GM23338 (cell line): ENCODE results near the gene TRAPPC2. TPM values are rescaled to one million over a fixed set of nuclear protein-coding genes. Genes with fewer than 3 reads are reported as not detected.

Experiments
- ATAC-seq: fragments of 200-7000 bp; cut with Tn5 transposase; 3 replicates; pipeline ENCODE4 v1.9.1; 2020
- DNase-seq: peaks from one replicate; pipeline ENCODE4 v3.0.0-alpha.2; 2015; ENCODE audit warnings: low spot score
- H2AFZ ChIP-seq: fragments of 200-600 bp; sonication (generic); 2 replicates; pipeline ENCODE4 v1.8.0; 2016; ENCODE audit warnings: antibody characterized with exemption, mild to moderate bottlenecking, moderate library complexity
- H3F3A ChIP-seq: fragments of 200-600 bp; sonication (generic); replicated peaks from 2 replicates; pipeline ENCODE4 v1.8.0; 2017; ENCODE audit warnings: antibody characterized with exemption, mixed run types, low read depth
- H3K27ac ChIP-seq: fragments of 200-600 bp; sonication (generic); 2 replicates; pipeline ENCODE4 v1.6.1; 2016; ENCODE audit warnings: low read depth
- H3K27me3 ChIP-seq: fragments of 200-600 bp; sonication (generic); 2 replicates; pipeline ENCODE4 v1.8.0; 2016; ENCODE audit warnings: mild to moderate bottlenecking, mixed run types, moderate library complexity; ENCODE audit not compliant: insufficient read depth
- H3K36me3 ChIP-seq: fragments of 200-600 bp; sonication (generic); 2 replicates; pipeline ENCODE4 v1.8.0; 2016; ENCODE audit warnings: mild to moderate bottlenecking; ENCODE audit not compliant: insufficient read depth
- H3K4me1 ChIP-seq: fragments of 200-600 bp; sonication (generic); 2 replicates; pipeline ENCODE4 v1.8.0; 2016; ENCODE audit warnings: mild to moderate bottlenecking, moderate library complexity; ENCODE audit not compliant: insufficient read depth
- H3K4me2 ChIP-seq: fragments of 200-600 bp; sonication (generic); 2 replicates; pipeline ENCODE4 v1.7.1; 2017; ENCODE audit warnings: mixed run types
- H3K4me3 ChIP-seq: fragments of 200-600 bp; sonication (generic); 2 replicates; pipeline ENCODE4 v1.6.1; 2016; ENCODE audit warnings: mixed run types
- H3K79me2 ChIP-seq: fragments of 200-600 bp; sonication (generic); replicated peaks from 2 replicates; pipeline ENCODE4 v1.8.0; 2017; ENCODE audit warnings: mild to moderate bottlenecking; ENCODE audit not compliant: insufficient read depth
- H3K9me2 ChIP-seq: fragments of 200-600 bp; sonication (generic); 2 replicates; pipeline ENCODE4 v1.8.0; 2017; ENCODE audit not compliant: insufficient read depth
- H4K20me1 ChIP-seq: fragments of 200-600 bp; sonication (generic); replicated peaks from 2 replicates; pipeline ENCODE4 v1.8.0; 2017; ENCODE audit warnings: mild to moderate bottlenecking; ENCODE audit not compliant: insufficient read depth
- H3K27ac Mint-ChIP-seq: 2 replicates; pipeline ENCODE4 v1.8.0; 2020; ENCODE audit warnings: inconsistent platforms, mild to moderate bottlenecking, moderate library complexity, mixed read lengths
- H3K27me3 Mint-ChIP-seq: 3 replicates; pipeline ENCODE4 v1.8.0; 2022; ENCODE audit warnings: low read depth, mild to moderate bottlenecking, moderate library complexity, mixed read lengths, inconsistent platforms; ENCODE audit not compliant: insufficient read depth, poor library complexity
- H3K36me3 Mint-ChIP-seq: 3 replicates; pipeline ENCODE4 v1.8.0; 2021; ENCODE audit warnings: low read depth, mild to moderate bottlenecking, inconsistent platforms, moderate library complexity, mixed read lengths
- H3K4me1 Mint-ChIP-seq: 3 replicates; pipeline ENCODE4 v1.8.0; 2020; ENCODE audit warnings: mild to moderate bottlenecking, inconsistent platforms, mixed read lengths
- H3K4me3 Mint-ChIP-seq: 3 replicates; pipeline ENCODE4 v1.8.0; 2021; ENCODE audit warnings: moderate library complexity, mild to moderate bottlenecking, inconsistent platforms, mixed read lengths
- H3K9me3 Mint-ChIP-seq: 3 replicates; pipeline ENCODE4 v1.8.0; 2020; ENCODE audit warnings: moderate library complexity, mild to moderate bottlenecking, inconsistent platforms, mixed read lengths
- CREB1 ChIP-seq: fragments of 250-450 bp; sonication (Bioruptor Pico); IDR thresholded peaks from 2 replicates; pipeline ENCODE4 v1.5.0; 2020; ENCODE audit warnings: low read depth, mild to moderate bottlenecking, moderate library complexity
- ETS1 ChIP-seq: IDR thresholded peaks from 2 replicates; pipeline ENCODE4 v1.6.1; 2016; ENCODE audit warnings: antibody characterized with exemption
- EZH2 ChIP-seq: fragments of 200-600 bp; sonication (generic); IDR thresholded peaks from one replicate; pipeline ENCODE4 v1.8.0; 2017; ENCODE audit warnings: antibody characterized with exemption, mild to moderate bottlenecking, low read depth; ENCODE audit not compliant: unreplicated experiment
- EZH2phosphoT487 ChIP-seq: fragments of 200-600 bp; sonication (generic); IDR thresholded peaks from one replicate; pipeline ENCODE4 v1.8.1; 2018; ENCODE audit warnings: antibody characterized with exemption; ENCODE audit not compliant: unreplicated experiment
- JUNB ChIP-seq: IDR thresholded peaks from one replicate; pipeline ENCODE4 v1.6.1; 2016; ENCODE audit warnings: antibody characterized with exemption; ENCODE audit not compliant: unreplicated experiment
- NANOG ChIP-seq: IDR thresholded peaks from 2 replicates; pipeline ENCODE4 v1.6.1; 2016; ENCODE audit warnings: antibody characterized with exemption, borderline replicate concordance
- POLR2AphosphoS5 ChIP-seq: IDR thresholded peaks from 2 replicates; pipeline ENCODE4 v1.6.1; 2016; ENCODE audit warnings: antibody characterized with exemption, low read depth
- STAT1 ChIP-seq: IDR thresholded peaks from one replicate; pipeline ENCODE4 v1.6.1; 2016; ENCODE audit warnings: antibody characterized with exemption; ENCODE audit not compliant: unreplicated experiment
- ZNF114 ChIP-seq: fragments of 250-450 bp; sonication (Bioruptor Pico); IDR thresholded peaks from 2 replicates; pipeline ENCODE4 v1.5.0; 2020; ENCODE audit warnings: mild to moderate bottlenecking, moderate library complexity
- polyA plus RNA-seq: library from polyadenylated mRNA; unstranded; fragments of >200 nt; fragmentation: Nextera tagmentation; extraction: Ambion mirVana; gene quantifications from 2 replicates; pipeline ENCODE4 v1.2.1, GENCODE V29; 2016
- total RNA-seq: library from RNA; depleted of rRNA; stranded (reverse); fragments of >200 nt; shearing (Covaris generic); gene quantifications from 2 replicates; pipeline ENCODE4 v1.2.3, GENCODE V29; 2014

TRAPPC2 gene
- total and polyA plus RNA-seq, 2 experiments from 2014 or later: 11.7 to 14.6 TPM

- TF ChIP-seq NANOG (no peak), ZNF114 (CRISPR knock-in tag) (no peak), EZH2phosphoT487 (no peak), POLR2AphosphoS5 (peak; percentile 87)
- Histone ChIP-seq H3K27me3 (peaks cover 10% of the 10 kb centered on the region; the same call in 1 of the 2 replicates), H4K20me1 (peaks cover 9% of the 10 kb centered on the region), H3K79me2 (peaks cover 49% of the 10 kb centered on the region), H3K9me2 (no peaks in the 10 kb centered on the region), H3K27ac (0 out of 2 replicates have a peak within 1 kb of the TSS, but pooled peaks have one; percentile 32), H3F3A (no peaks in the 10 kb centered on the region), H3K4me1 (peaks cover 26% of the 10 kb centered on the region), H3K4me3 (peak within 1 kb of the TSS; percentile 76), H3K4me2 (peak within 1 kb of the TSS; percentile 92), H2AFZ (peak within 1 kb of the TSS; percentile 69; the same call in 1 of the 2 replicates), H3K36me3 (no peaks in the 10 kb centered on the region)
- no peaks in the 10 kb centered on the region for H3K9me3 Mint-ChIP-seq
- H3K27ac Mint-ChIP-seq: peak within 1 kb of the TSS; percentile 85
- H3K4me1 Mint-ChIP-seq: peaks cover 30% of the 10 kb centered on the region
- peak; percentile 94 for ATAC-seq
- H3K27me3 Mint-ChIP-seq: peaks cover 5% of the 10 kb centered on the region
- no peaks in the 10 kb centered on the region; the same call in 1 of the 3 replicates for H3K36me3 Mint-ChIP-seq
- peak; percentile 79 for DNase-seq
- H3K4me3 Mint-ChIP-seq: peak within 1 kb of the TSS; percentile 91
Measured at GRCh38 chrX:13688958-13689740, 45.3 kb downstream of the TRAPPC2 start, which contains the start of gene RAB9A. Gene RAB9A (plus strand): TSS chrX:13689128. CDS start chrX:13708747, 19,619 bp downstream.

GRCh38 chrX:13688384-13688957 is 45.9 kb downstream of the TRAPPC2 start:
- peaks cover 42% of the 10 kb centered on the region for H3K79me2 ChIP-seq
- no peaks in the 10 kb centered on the region for H3F3A ChIP-seq
- no peak for DNase-seq
- no peak for ATAC-seq
- peak overlapping the region; percentile 69; the same call in 1 of the 2 replicates for H2AFZ ChIP-seq
- H3K36me3 Mint-ChIP-seq: no peaks in the 10 kb centered on the region; the same call in 1 of the 3 replicates
- peak overlapping the region; percentile 91 for H3K4me3 Mint-ChIP-seq
- H4K20me1 ChIP-seq: peaks cover 3% of the 10 kb centered on the region; the same call in 1 of the 2 replicates
- H3K9me2 ChIP-seq: no peaks in the 10 kb centered on the region
- H3K27ac ChIP-seq: no peak overlapping the region
- H3K4me2 ChIP-seq: peak overlapping the region; percentile 70
- peaks cover 26% of the 10 kb centered on the region for H3K4me1 Mint-ChIP-seq
- no peaks in the 10 kb centered on the region for H3K36me3 ChIP-seq
- H3K27me3 ChIP-seq: peaks cover 10% of the 10 kb centered on the region; the same call in 1 of the 2 replicates
- peak overlapping the region; percentile 76 for H3K4me3 ChIP-seq
- TF ChIP-seq NANOG: no peak
- H3K4me1 ChIP-seq: peaks cover 19% of the 10 kb centered on the region; the same call in 1 of the 2 replicates
- H3K9me3 Mint-ChIP-seq: no peaks in the 10 kb centered on the region
- peaks cover 5% of the 10 kb centered on the region for H3K27me3 Mint-ChIP-seq
- no peak overlapping the region; the same call in 1 of the 2 replicates for H3K27ac Mint-ChIP-seq

- H3K4me3 Mint-ChIP-seq: no peak overlapping the region
- H3K36me3 ChIP-seq: no peaks in the 10 kb centered on the region
- peaks cover 9% of the 10 kb centered on the region; the same call in 1 of the 2 replicates for H3K4me1 ChIP-seq
- DNase-seq (no peak), ATAC-seq (no peak)
- peaks cover 2% of the 10 kb centered on the region for H3K27me3 Mint-ChIP-seq
- peaks cover 10% of the 10 kb centered on the region; the same call in 1 of the 2 replicates for H3K27me3 ChIP-seq
- H3F3A ChIP-seq: no peaks in the 10 kb centered on the region
- no peak overlapping the region for H3K27ac ChIP-seq
- H3K9me2 ChIP-seq: no peaks in the 10 kb centered on the region
- no peak overlapping the region for H3K4me2 ChIP-seq
- H3K79me2 ChIP-seq: peaks cover 29% of the 10 kb centered on the region
- H3K4me1 Mint-ChIP-seq: peaks cover 13% of the 10 kb centered on the region
- peaks cover 3% of the 10 kb centered on the region; the same call in 1 of the 2 replicates for H4K20me1 ChIP-seq
- no peak overlapping the region for H3K4me3 ChIP-seq
- H3K9me3 Mint-ChIP-seq: no peaks in the 10 kb centered on the region
- no peak overlapping the region for H2AFZ ChIP-seq
- no peaks in the 10 kb centered on the region; the same call in 2 of the 3 replicates for H3K36me3 Mint-ChIP-seq
- H3K27ac Mint-ChIP-seq: no peak overlapping the region
- TF ChIP-seq ZNF114 (CRISPR knock-in tag) (no peak), EZH2 (no peak), CREB1 (CRISPR knock-in tag) (no peak), ETS1 (no peak), JUNB (no peak), STAT1 (no peak), NANOG (no peak), POLR2AphosphoS5 (no peak)
Measured at GRCh38 chrX:13687203-13687602, 47.2 kb downstream of the TRAPPC2 start.
